ACC112 (cell line): ENCODE measurements around the gene ARHGAP45.

Source experiments
- H2AFZ ChIP-seq: fragments of 200-600 bp; sonication (generic); one replicate; pipeline ENCODE4 v1.6.0; 2017; ENCODE audit warnings: antibody characterized with exemption, low read length; ENCODE audit not compliant: unreplicated experiment
- H3K27ac ChIP-seq: fragments of 200-600 bp; sonication (generic); 2 replicates; pipeline ENCODE4 v1.5.1; 2014; ENCODE audit warnings: low read depth, mild to moderate bottlenecking, antibody characterized with exemption, low read length, moderate library complexity
- H3K27me3 ChIP-seq: fragments of 200-600 bp; sonication (generic); 2 replicates; pipeline ENCODE4 v1.6.1; 2014; ENCODE audit warnings: mild to moderate bottlenecking, antibody characterized with exemption, low read length, moderate library complexity, mixed read lengths; ENCODE audit not compliant: insufficient read depth
- H3K36me3 ChIP-seq: fragments of 200-600 bp; sonication (generic); 2 replicates; pipeline ENCODE4 v1.6.1; 2016; ENCODE audit warnings: mild to moderate bottlenecking, antibody characterized with exemption, low read length, moderate library complexity, mixed read lengths; ENCODE audit not compliant: insufficient read depth
- H3K4me1 ChIP-seq: fragments of 200-600 bp; sonication (generic); one replicate; pipeline ENCODE4 v1.6.1; 2016; ENCODE audit warnings: low read length, mixed read lengths; ENCODE audit not compliant: insufficient read depth, unreplicated experiment, control insufficient read depth
- H3K4me3 ChIP-seq: fragments of 200-600 bp; sonication (generic); 2 replicates; pipeline ENCODE4 v1.5.1; 2014; ENCODE audit warnings: mild to moderate bottlenecking, low read depth, low read length
- H3K79me2 ChIP-seq: fragments of 200-600 bp; sonication (generic); one replicate; pipeline ENCODE4 v1.6.0; 2016; ENCODE audit warnings: low read length; ENCODE audit not compliant: control insufficient read depth, unreplicated experiment, insufficient read depth

Gene ARHGAP45

DNA sequence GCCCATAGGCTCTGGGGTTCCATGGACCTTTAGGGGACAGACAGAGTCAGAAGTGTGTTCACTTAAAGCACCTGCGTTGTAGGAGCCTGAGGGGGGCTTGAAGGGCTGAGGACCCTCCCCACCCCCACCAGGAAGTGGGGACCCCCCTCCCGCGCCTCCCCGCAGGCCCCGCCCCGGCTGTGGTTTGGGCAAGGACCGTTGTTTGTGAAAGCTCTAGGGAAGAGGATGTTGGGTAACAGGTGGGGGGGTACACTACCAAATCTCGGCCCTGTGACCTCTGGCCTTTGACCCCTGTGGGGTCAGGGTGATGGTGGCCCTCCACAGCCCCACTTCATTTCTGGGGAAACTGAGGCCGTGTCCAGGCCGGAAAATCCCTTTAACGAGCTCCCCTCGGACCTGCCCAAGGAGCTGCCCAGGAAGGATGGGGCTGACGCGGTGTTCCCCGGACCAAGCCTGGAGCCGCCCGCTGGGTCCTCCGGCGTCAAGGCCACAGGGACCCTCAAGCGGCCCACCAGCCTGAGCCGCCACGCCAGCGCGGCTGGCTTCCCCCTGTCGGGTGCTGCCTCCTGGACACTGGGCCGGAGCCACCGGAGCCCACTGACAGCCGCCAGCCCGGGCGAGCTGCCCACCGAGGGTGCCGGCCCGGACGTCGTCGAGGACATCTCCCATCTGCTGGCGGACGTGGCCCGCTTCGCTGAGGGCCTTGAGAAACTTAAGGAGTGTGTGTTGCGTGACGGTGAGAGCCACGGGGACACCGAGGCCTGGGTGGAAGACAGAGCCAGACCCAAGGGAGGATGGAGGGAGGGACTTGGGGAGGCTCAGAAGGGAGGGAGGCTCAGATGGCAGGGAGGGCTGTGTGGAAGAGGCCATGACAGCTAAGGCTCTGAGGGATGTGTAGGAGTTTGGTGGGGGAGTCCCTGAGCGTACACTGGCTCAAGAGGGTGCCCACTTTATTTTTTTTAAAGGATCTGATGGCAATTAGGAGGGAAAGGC lies 1.3 kb downstream of the ARHGAP45 start:
- H2AFZ ChIP-seq: no peak overlapping the region
- no peak overlapping the region for H3K4me3 ChIP-seq
- no peak overlapping the region for H3K27ac ChIP-seq
- no peaks in the 10 kb centered on the region for H3K79me2 ChIP-seq
- peaks cover 27% of the 10 kb centered on the region for H3K27me3 ChIP-seq
- H3K4me1 ChIP-seq: no peaks in the 10 kb centered on the region
- no peaks in the 10 kb centered on the region for H3K36me3 ChIP-seq

DNA sequence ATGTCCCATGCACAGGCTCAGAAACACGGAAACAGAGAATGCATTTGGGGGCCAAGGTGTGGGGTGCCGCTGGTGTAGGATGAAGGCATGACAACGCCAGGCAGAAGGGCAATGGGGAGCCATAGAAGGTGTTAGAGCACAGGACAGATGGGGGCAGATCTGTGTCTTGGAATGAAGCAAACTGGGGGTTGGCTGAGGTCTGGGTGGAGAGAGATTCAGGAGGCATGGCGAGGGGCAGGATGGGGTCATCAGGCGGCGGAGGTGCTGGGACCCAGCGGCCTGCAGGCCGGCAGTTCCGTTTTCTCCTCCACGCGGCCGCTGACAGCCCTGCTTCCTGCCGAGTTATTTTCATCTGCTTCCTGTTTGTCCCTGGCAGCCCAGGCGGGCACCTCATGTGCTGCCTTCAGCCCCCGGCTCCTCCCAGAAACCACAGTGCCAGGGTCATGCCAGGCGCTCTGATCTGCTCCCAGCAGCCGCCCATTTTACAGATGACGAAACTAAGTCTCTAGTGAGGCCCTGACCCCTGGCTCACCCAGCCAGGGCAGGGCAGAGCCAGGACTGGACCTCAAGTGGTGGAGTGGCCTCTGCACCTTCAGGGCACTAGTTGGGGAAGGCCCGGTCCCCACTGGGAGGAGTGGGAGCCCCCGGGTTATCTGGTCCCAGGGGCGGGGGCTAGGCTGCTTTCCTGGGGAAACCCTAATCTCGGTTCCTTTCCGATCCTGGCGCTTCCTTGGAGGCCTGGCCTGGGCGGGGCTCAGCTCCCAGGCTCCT lies 2.2 kb downstream of the ARHGAP45 start:
- no peaks in the 10 kb centered on the region for H3K4me1 ChIP-seq
- no peak overlapping the region for H2AFZ ChIP-seq
- peaks cover 27% of the 10 kb centered on the region for H3K27me3 ChIP-seq
- no peaks in the 10 kb centered on the region for H3K79me2 ChIP-seq
- no peak overlapping the region for H3K4me3 ChIP-seq
- H3K36me3 ChIP-seq: no peaks in the 10 kb centered on the region
- no peak overlapping the region for H3K27ac ChIP-seq

- H3K27me3 ChIP-seq: peaks cover 27% of the 10 kb centered on the region
- no peaks in the 10 kb centered on the region for H3K36me3 ChIP-seq
- H2AFZ ChIP-seq: no peak overlapping the region
- no peak overlapping the region for H3K27ac ChIP-seq
- no peaks in the 10 kb centered on the region for H3K4me1 ChIP-seq
- H3K79me2 ChIP-seq: no peaks in the 10 kb centered on the region
- H3K4me3 ChIP-seq: 0 out of 2 replicates have a peak overlapping the region, but pooled peaks have one; percentile 2
Observed at GRCh38 chr19:1070576-1070930, 3.6 kb downstream of the ARHGAP45 start.

- peak overlapping the region; percentile 43; the same call in 1 of the 2 replicates for H3K4me3 ChIP-seq
- peaks cover 27% of the 10 kb centered on the region for H3K27me3 ChIP-seq
- no peak overlapping the region for H3K27ac ChIP-seq
- H3K36me3 ChIP-seq: no peaks in the 10 kb centered on the region
- no peak overlapping the region for H2AFZ ChIP-seq
- H3K79me2 ChIP-seq: no peaks in the 10 kb centered on the region
- H3K4me1 ChIP-seq: no peaks in the 10 kb centered on the region
Observed at GRCh38 chr19:1070931-1071791, 4.2 kb downstream of the ARHGAP45 start.

- H3K27me3 ChIP-seq: peaks cover 17% of the 10 kb centered on the region
- no peak overlapping the region for H3K4me3 ChIP-seq
- no peaks in the 10 kb centered on the region for H3K4me1 ChIP-seq
- H3K79me2 ChIP-seq: no peaks in the 10 kb centered on the region
- no peak overlapping the region for H2AFZ ChIP-seq
- H3K36me3 ChIP-seq: no peaks in the 10 kb centered on the region
- no peak overlapping the region for H3K27ac ChIP-seq
Observed at GRCh38 chr19:1072371-1073015, 5.5 kb downstream of the ARHGAP45 start.

GRCh38 chr19:1073063-1073955 lies 6.3 kb downstream of the ARHGAP45 start:
- no peaks in the 10 kb centered on the region for H3K4me1 ChIP-seq
- H3K4me3 ChIP-seq: no peak overlapping the region
- peaks cover 11% of the 10 kb centered on the region for H3K27me3 ChIP-seq
- H3K27ac ChIP-seq: no peak overlapping the region
- H3K79me2 ChIP-seq: no peaks in the 10 kb centered on the region
- H3K36me3 ChIP-seq: no peaks in the 10 kb centered on the region
- no peak overlapping the region for H2AFZ ChIP-seq

- Histone ChIP-seq H3K4me1 (no peaks in the 10 kb centered on the region), H3K79me2 (no peaks in the 10 kb centered on the region), H3K36me3 (no peaks in the 10 kb centered on the region), H3K27me3 (peaks cover 11% of the 10 kb centered on the region), H2AFZ (no peak overlapping the region), H3K27ac (no peak overlapping the region), H3K4me3 (no peak overlapping the region)
Observed at GRCh38 chr19:1073956-1074517, 7.1 kb downstream of the ARHGAP45 start.

- H3K79me2 ChIP-seq: no peaks in the 10 kb centered on the region
- H3K27me3 ChIP-seq: peaks cover 7% of the 10 kb centered on the region
- H3K4me1 ChIP-seq: no peaks in the 10 kb centered on the region
- no peak overlapping the region for H2AFZ ChIP-seq
- H3K4me3 ChIP-seq: no peak overlapping the region
- H3K36me3 ChIP-seq: no peaks in the 10 kb centered on the region
- no peak overlapping the region for H3K27ac ChIP-seq
Observed at GRCh38 chr19:1074544-1075283, 7.7 kb downstream of the ARHGAP45 start.

- H3K4me3 ChIP-seq: no peak overlapping the region
- H3K79me2 ChIP-seq: no peaks in the 10 kb centered on the region
- H3K36me3 ChIP-seq: no peaks in the 10 kb centered on the region
- H3K27ac ChIP-seq: no peak overlapping the region
- peaks cover 2% of the 10 kb centered on the region; the same call in 1 of the 2 replicates for H3K27me3 ChIP-seq
- H2AFZ ChIP-seq: no peak overlapping the region
- H3K4me1 ChIP-seq: no peaks in the 10 kb centered on the region
Observed at GRCh38 chr19:1076046-1076386, 9.0 kb downstream of the ARHGAP45 start.
